ENCODE measurements around the gene DESI2. TPM values are rescaled to one million over a fixed set of nuclear protein-coding genes. Genes with fewer than 3 reads are reported as not detected.

Gene DESI2
- total and polyA plus RNA-seq, 4 donors = 5.7 to 14.6 (median 11.7) TPM

GRCh38 chr1:244633140-244633539, 19.8 kb upstream of the DESI2 start:
- no peak for TF ChIP-seq CTCF (IDR thresholded peaks at IDR 0.05; ENCODE audit: low read depth, low read length, missing input control)
- TF ChIP-seq RXRA (IDR thresholded peaks at IDR 0.05) = no peak
- TF ChIP-seq JUND (IDR thresholded peaks at IDR 0.05) = no peak
- no peak for TF ChIP-seq GABPA (IDR thresholded peaks at IDR 0.05 in 1 of 2, conservative IDR thresholded peaks at IDR 0.05 in 1 of 2)
- TF ChIP-seq RAD21 (IDR thresholded peaks at IDR 0.05) = no peak
- no peak for TF ChIP-seq FOXA2 (IDR thresholded peaks at IDR 0.05)
- no peak for TF ChIP-seq TAF1 (conservative IDR thresholded peaks at IDR 0.05)
- no peak for TF ChIP-seq YY1 (IDR thresholded peaks at IDR 0.05)
- no peak for TF ChIP-seq FOXA1 (IDR thresholded peaks at IDR 0.05)
- no peak for TF ChIP-seq REST (IDR thresholded peaks at IDR 0.05)
- TF ChIP-seq SP1 (IDR thresholded peaks at IDR 0.05) = no peak
- TF ChIP-seq ATF3 (IDR thresholded peaks at IDR 0.05) = no peak
- no peak overlapping the region for H3K9ac ChIP-seq (ENCODE audit: low read depth in 1 of 2, low read length in 2 of 2)
- H3K27ac ChIP-seq (ENCODE audit: low read depth in 1 of 2, low read length in 2 of 2) = no peak overlapping the region
- H3K4me3 ChIP-seq (ENCODE audit: low read depth in 1 of 3, low read length in 3 of 3) = no peak overlapping the region
- H3K4me1 ChIP-seq (ENCODE audit: control insufficient read depth in 4 of 4, insufficient read depth in 4 of 4, low read length in 3 of 4) = no peaks in the 10 kb centered on the region
- no peaks in the 10 kb centered on the region for H3K27me3 ChIP-seq (ENCODE audit: control insufficient read depth in 4 of 4, insufficient read depth in 4 of 4, low read length in 3 of 4)
- no peak for DNase-seq (ENCODE audit: low spot score)
- H3K36me3 ChIP-seq (ENCODE audit: control insufficient read depth in 4 of 4, insufficient read depth in 3 of 4, low read depth in 1 of 4, low read length in 3 of 4) = no peaks in the 10 kb centered on the region
- no peaks in the 10 kb centered on the region for H3K9me3 ChIP-seq (ENCODE audit: control insufficient read depth in 4 of 4, low read length in 3 of 4)

GRCh38 chr1:244634546-244634945, 18.4 kb upstream of the DESI2 start:
- Histone ChIP-seq H3K4me1 (ENCODE audit: control insufficient read depth in 4 of 4, insufficient read depth in 4 of 4, low read length in 3 of 4) (no peaks in the 10 kb centered on the region), H3K27me3 (ENCODE audit: control insufficient read depth in 4 of 4, insufficient read depth in 4 of 4, low read length in 3 of 4) (no peaks in the 10 kb centered on the region), H3K4me3 (ENCODE audit: low read depth in 1 of 3, low read length in 3 of 3) (no peak overlapping the region), H3K36me3 (ENCODE audit: control insufficient read depth in 4 of 4, insufficient read depth in 3 of 4, low read depth in 1 of 4, low read length in 3 of 4) (no peaks in the 10 kb centered on the region), H3K9me3 (ENCODE audit: control insufficient read depth in 4 of 4, low read length in 3 of 4) (no peaks in the 10 kb centered on the region), H3K27ac (ENCODE audit: low read depth in 1 of 2, low read length in 2 of 2) (no peak overlapping the region), H3K9ac (ENCODE audit: low read depth in 1 of 2, low read length in 2 of 2) (no peak overlapping the region)
- TF ChIP-seq FOXA2 (IDR thresholded peaks at IDR 0.05) = no peak
- no peak for TF ChIP-seq HNF4G (IDR thresholded peaks at IDR 0.05)
- no peak for TF ChIP-seq HNF4A (conservative IDR thresholded peaks at IDR 0.05)
- TF ChIP-seq RAD21 (IDR thresholded peaks at IDR 0.05) = no peak
- TF ChIP-seq ZBTB33 (IDR thresholded peaks at IDR 0.05) = no peak
- no peak for TF ChIP-seq SP1 (IDR thresholded peaks at IDR 0.05)
- TF ChIP-seq TAF1 (conservative IDR thresholded peaks at IDR 0.05) = no peak
- 91% methylated on average over 6 of the region's 6 CpGs for WGBS
- no peak for DNase-seq (ENCODE audit: low spot score)

Measured in liver (tissue), 9 donors.